HEK293T (cell line): ENCODE results near the gene MRPS9.

Experiments
- SUZ12 ChIP-seq: fragments of 450-650 bp; IDR thresholded peaks from 2 replicates; pipeline ENCODE4 v1.6.1; 2016; ENCODE audit warnings: mild to moderate bottlenecking
- TARDBP ChIP-seq: fragments of 450-650 bp; IDR thresholded peaks from 2 replicates; pipeline ENCODE4 v1.6.1; 2016
- TF ChIP-seq, protein P1 (sequence below): fragments of 450-650 bp; IDR thresholded peaks from 2 replicates; pipeline ENCODE4 v1.6.1; 2016

DNA sequence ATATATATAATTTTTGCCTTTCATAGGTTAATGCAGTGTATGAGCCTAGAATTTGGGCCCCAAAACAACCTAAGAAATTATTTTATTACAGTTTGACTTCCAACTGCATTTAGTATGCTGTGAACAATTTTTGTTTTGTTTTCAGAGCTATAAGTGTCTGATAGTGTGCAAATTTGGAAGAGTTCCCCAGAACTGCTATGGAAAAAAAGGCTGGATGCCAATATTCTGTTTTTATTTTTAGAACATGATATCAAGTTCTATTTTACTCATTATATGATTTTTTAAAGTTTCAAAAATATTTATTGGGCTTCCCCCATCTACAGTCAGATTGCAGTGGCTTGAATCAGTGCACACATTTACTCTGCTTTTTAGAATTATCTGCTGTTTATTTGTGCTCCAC, 42.6 kb downstream of the MRPS9 start:
- TF ChIP-seq, protein P1, sequence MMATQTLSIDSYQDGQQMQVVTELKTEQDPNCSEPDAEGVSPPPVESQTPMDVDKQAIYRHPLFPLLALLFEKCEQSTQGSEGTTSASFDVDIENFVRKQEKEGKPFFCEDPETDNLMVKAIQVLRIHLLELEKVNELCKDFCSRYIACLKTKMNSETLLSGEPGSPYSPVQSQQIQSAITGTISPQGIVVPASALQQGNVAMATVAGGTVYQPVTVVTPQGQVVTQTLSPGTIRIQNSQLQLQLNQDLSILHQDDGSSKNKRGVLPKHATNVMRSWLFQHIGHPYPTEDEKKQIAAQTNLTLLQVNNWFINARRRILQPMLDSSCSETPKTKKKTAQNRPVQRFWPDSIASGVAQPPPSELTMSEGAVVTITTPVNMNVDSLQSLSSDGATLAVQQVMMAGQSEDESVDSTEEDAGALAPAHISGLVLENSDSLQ: no peak
- TF ChIP-seq SUZ12: no peak
- TF ChIP-seq TARDBP: no peak
